Measurements from ENCODE around the gene MSI2. TPM values are rescaled to one million over a fixed set of nuclear protein-coding genes. Genes with fewer than 3 reads are reported as not detected.
A peak's percentile ranks its signal among the peaks of the same experiment; 100 is the strongest.

The MSI2 gene
- total and polyA plus RNA-seq, 9 of the 15 experiments (the other 6 are each of a cell fraction or from before 2014, with no cell fraction given) = 4.6 to 61.8 (median 42.4) TPM

DNA sequence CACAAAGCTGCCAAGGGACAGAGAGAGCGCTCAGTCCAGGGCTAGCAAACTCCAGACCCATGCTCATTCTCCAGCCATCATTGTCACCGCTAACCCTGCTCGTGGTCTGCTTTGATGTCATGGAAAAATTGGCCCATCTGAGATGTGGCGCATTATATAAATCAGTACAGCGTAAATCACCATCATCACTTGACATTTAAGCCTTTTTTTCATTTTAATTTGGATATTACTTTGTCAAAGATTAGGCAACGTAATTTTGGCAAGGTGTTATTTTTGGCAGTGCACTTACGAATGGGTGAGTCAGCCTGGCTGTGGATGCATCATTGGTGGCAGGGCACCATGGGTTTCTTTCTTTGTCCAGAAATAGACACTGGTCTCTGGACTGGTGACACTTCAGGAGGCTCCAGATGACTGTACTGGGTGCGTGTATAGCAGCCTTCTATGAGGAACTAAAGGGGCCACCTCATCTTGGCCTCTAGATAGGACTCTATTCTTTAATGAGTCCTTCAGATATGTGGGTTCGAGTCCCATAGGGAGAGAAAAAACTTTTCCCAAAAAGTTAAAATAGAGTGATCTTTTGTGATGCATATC is 166.3 kb downstream of the MSI2 start:
- no peak for ATAC-seq
- DNase-seq (ENCODE audit: extremely low read depth in 1 of 4, low spot score in 3 of 4) = no peak
- BruUV-seq (replicated peaks) = no TSS peak
- in situ Hi-C loops (cut with MboI) = no loop called here
- no peak overlapping the region for H3K27ac ChIP-seq (ENCODE audit: extremely low read depth, low read depth, low read length)
- H3K4me2 ChIP-seq (ENCODE audit: insufficient read depth, low read length) = no peak overlapping the region
- peaks cover 10 to 27% of the 10 kb centered on the region in 2 experiments; a peak in 3 of 5 replicates for H3K4me1 ChIP-seq (replicated peaks in 1 of 2; ENCODE audit: control insufficient read depth in 2 of 2, insufficient read depth in 2 of 2, low read length in 2 of 2)
- intact Hi-C loops (cut with micrococcal nuclease) = no loop called here
- CTCF ChIA-PET (ENCODE audit: low intra/inter-chr PET ratio) = no interaction called here
- no peak for FAIRE-seq
- no peak for TF ChIP-seq CSDE1 (IDR thresholded peaks at IDR 0.05)
- TF ChIP-seq, protein P1, sequence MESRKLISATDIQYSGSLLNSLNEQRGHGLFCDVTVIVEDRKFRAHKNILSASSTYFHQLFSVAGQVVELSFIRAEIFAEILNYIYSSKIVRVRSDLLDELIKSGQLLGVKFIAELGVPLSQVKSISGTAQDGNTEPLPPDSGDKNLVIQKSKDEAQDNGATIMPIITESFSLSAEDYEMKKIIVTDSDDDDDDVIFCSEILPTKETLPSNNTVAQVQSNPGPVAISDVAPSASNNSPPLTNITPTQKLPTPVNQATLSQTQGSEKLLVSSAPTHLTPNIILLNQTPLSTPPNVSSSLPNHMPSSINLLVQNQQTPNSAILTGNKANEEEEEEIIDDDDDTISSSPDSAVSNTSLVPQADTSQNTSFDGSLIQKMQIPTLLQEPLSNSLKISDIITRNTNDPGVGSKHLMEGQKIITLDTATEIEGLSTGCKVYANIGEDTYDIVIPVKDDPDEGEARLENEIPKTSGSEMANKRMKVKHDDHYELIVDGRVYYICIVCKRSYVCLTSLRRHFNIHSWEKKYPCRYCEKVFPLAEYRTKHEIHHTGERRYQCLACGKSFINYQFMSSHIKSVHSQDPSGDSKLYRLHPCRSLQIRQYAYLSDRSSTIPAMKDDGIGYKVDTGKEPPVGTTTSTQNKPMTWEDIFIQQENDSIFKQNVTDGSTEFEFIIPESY (CRISPR knock-in tag; IDR thresholded peaks at IDR 0.05) = peak; percentile 80
- peaks cover 11% of the 10 kb centered on the region; the same call in 1 of the 3 replicates for H3K79me2 ChIP-seq (ENCODE audit: control insufficient read depth, insufficient read depth, low read length)
- H3K36me3 ChIP-seq (ENCODE audit: control insufficient read depth, insufficient read depth, low read length) = no peaks in the 10 kb centered on the region
- POLR2A ChIA-PET = no interaction called here
- H3K9ac ChIP-seq (ENCODE audit: insufficient read depth in 1 of 2, low read depth in 2 of 2, low read length in 2 of 2) = no peak overlapping the region
- H3K4me3 ChIP-seq = no peak overlapping the region
- H2AFZ ChIP-seq (ENCODE audit: low read depth, low read length) = no peak overlapping the region
- H3K9me3 ChIP-seq (replicated peaks; ENCODE audit: control insufficient read depth, insufficient read depth, low read depth, low read length) = no peaks in the 10 kb centered on the region
- H4K20me1 ChIP-seq (replicated peaks; ENCODE audit: control insufficient read depth, insufficient read depth, low read length) = no peaks in the 10 kb centered on the region
- H3K27me3 ChIP-seq (ENCODE audit: control insufficient read depth in 2 of 2, insufficient read depth in 2 of 2, low read length in 2 of 2) = no peaks in the 10 kb centered on the region
- 84% methylated on average over 9 of the region's 9 CpGs for WGBS (ENCODE audit: insufficient coverage, low coverage, missing lambda C conversion rate)
- H3K9me1 ChIP-seq (ENCODE audit: control insufficient read depth, insufficient read depth, low read length) = no peaks in the 10 kb centered on the region

DNA sequence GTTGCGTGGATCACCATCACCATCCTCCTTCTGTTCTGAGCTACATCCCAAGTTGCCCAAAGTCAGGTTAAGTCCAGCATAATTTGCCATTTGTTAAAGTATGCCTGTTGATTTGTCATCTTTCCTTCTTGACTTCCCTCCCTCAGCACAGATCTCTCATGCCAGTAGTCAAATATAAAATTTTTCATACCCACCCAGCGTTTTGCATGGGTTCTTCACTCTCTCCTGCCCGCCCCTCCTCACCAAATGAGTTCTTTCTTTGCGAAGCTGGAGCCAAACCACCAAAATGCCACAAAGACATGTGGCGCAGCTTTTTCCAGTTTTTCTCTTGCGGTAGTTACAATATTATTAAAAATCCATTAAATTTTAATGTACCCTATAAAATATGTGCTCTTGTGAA is 167.2 kb downstream of the MSI2 start:
- 93% methylated on average over 6 of the region's 6 CpGs for WGBS (ENCODE audit: insufficient coverage, low coverage, missing lambda C conversion rate)
- Histone ChIP-seq H3K9me3 (replicated peaks; ENCODE audit: control insufficient read depth, insufficient read depth, low read depth, low read length) (no peaks in the 10 kb centered on the region), H3K9me1 (ENCODE audit: control insufficient read depth, insufficient read depth, low read length) (no peaks in the 10 kb centered on the region), H3K79me2 (ENCODE audit: control insufficient read depth, insufficient read depth, low read length) (peaks cover 11% of the 10 kb centered on the region; the same call in 1 of the 3 replicates), H3K36me3 (ENCODE audit: control insufficient read depth, insufficient read depth, low read length) (no peaks in the 10 kb centered on the region), H3K4me3 (no peak overlapping the region), H3K4me2 (ENCODE audit: insufficient read depth, low read length) (no peak overlapping the region), H3K27me3 (ENCODE audit: control insufficient read depth in 2 of 2, insufficient read depth in 2 of 2, low read length in 2 of 2) (no peaks in the 10 kb centered on the region), H3K9ac (ENCODE audit: insufficient read depth in 1 of 2, low read depth in 2 of 2, low read length in 2 of 2) (no peak overlapping the region), H2AFZ (ENCODE audit: low read depth, low read length) (no peak overlapping the region), H4K20me1 (replicated peaks; ENCODE audit: control insufficient read depth, insufficient read depth, low read length) (no peaks in the 10 kb centered on the region), H3K27ac (ENCODE audit: extremely low read depth, low read depth, low read length) (no peak overlapping the region), H3K4me1 (replicated peaks in 1 of 2; ENCODE audit: control insufficient read depth in 2 of 2, insufficient read depth in 2 of 2, low read length in 2 of 2) (peaks cover 10 to 27% of the 10 kb centered on the region in 2 experiments; a peak in 3 of 5 replicates)
- ATAC-seq (no peak), DNase-seq (ENCODE audit: extremely low read depth in 1 of 4, low spot score in 3 of 4) (no peak), FAIRE-seq (no peak)
- POLR2A ChIA-PET = no interaction called here
- CTCF ChIA-PET (ENCODE audit: low intra/inter-chr PET ratio) = no interaction called here
- BruUV-seq (replicated peaks) = no TSS peak
- in situ Hi-C loops (cut with MboI) (no loop called here), intact Hi-C loops (cut with micrococcal nuclease) (no loop called here)
- TF ChIP-seq HMG20B (CRISPR knock-in tag; IDR thresholded peaks at IDR 0.05) (no peak), ILF3 (IDR thresholded peaks at IDR 0.05; ENCODE audit: borderline replicate concordance) (no peak), CC2D1A (IDR thresholded peaks at IDR 0.05) (no peak), GATA2 (CRISPR knock-in tag; IDR thresholded peaks at IDR 0.05) (no peak)

Data from K562 (cell line).